Measurements from ENCODE around the gene SCYGR2. TPM values are rescaled to one million over a fixed set of nuclear protein-coding genes. Genes with fewer than 3 reads are reported as not detected.

Gene SCYGR2
- total and polyA plus RNA-seq, 8 donors, result not detected

GRCh38 chr2:227595797-227596196, 2.9 kb upstream of the SCYGR2 start:
- TF ChIP-seq CTCF (IDR thresholded peaks at IDR 0.05), result no peak
- no peak overlapping the region for H3K4me3 ChIP-seq
- intact Hi-C loops (cut with DNase I), result no loop called here
- H3K27ac ChIP-seq, result no peak overlapping the region
- peaks cover 0 to 3% (median 0%) of the 10 kb centered on the region in 4 donors for H3K27me3 ChIP-seq
- no peak for FAIRE-seq
- H3K36me3 ChIP-seq, result no peaks in the 10 kb centered on the region
- H3K9me3 ChIP-seq, result no peaks in the 10 kb centered on the region
- ATAC-seq, result no peak
- 43 to 47% methylated on average over 3 to 4 of the region's 4 CpGs for WGBS, 2 donors
- DNase-seq, result no peak
- H3K4me1 ChIP-seq, result no peaks in the 10 kb centered on the region

DNA sequence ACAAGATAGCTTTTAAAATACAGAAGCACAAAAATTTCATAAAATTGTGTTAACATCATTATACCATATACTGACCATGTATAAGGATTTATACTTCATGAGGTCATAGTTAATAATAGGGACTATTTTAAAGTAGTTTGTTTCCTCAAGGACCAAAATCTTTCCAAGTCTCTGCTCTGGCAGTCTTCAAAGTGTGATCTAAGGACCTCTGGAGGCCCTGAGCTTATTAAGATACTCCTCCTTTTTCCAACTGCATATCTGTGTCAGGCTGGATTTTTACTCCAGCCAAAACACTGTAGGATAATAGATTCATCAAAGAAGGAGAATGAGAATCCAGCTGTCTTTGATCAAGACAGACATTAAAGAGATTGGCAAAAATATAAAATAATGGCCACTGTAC, 1.7 kb upstream of the SCYGR2 start:
- intact Hi-C loops (cut with DNase I), result no loop called here
- ATAC-seq (no peak), FAIRE-seq (no peak), DNase-seq (no peak)
- TF ChIP-seq CTCF (IDR thresholded peaks at IDR 0.05), result no peak
- H3K4me1 ChIP-seq, result no peaks in the 10 kb centered on the region
- H3K9me3 ChIP-seq, result no peaks in the 10 kb centered on the region
- no peaks in the 10 kb centered on the region for H3K36me3 ChIP-seq
- H3K27ac ChIP-seq, result no peak overlapping the region
- no peak overlapping the region for H3K4me3 ChIP-seq
- peaks cover 0 to 3% (median 0%) of the 10 kb centered on the region in 4 donors for H3K27me3 ChIP-seq

DNA sequence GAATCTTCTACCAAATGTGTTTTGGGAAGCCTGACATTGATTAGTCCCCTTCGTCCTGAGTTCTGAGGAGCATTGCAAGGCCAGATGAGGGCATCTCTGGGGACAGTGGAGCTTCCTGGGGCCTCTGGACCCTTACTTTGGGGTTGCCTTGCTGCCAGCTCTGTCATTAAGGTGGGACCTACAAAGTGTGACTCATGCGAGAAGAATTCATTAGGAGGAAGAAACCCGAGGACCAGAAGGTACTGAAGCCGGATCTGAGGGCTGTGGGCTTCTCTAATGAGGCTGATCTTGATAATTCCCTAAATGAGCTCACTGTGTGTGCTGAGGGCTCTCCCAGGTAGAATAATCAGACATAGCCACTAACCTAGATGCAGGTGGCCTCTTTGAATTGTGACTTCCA, 695 bp upstream of the SCYGR2 start:
- Histone ChIP-seq H3K9me3 (no peaks in the 10 kb centered on the region), H3K4me3 (no peak overlapping the region), H3K27ac (no peak overlapping the region), H3K36me3 (no peaks in the 10 kb centered on the region), H3K4me1 (no peaks in the 10 kb centered on the region), H3K27me3 (peaks cover 0 to 3% (median 0%) of the 10 kb centered on the region in 4 donors)
- no peak for DNase-seq
- intact Hi-C loops (cut with DNase I), result no loop called here
- 41 to 42% methylated on average over 4 of the region's 4 CpGs for WGBS, 2 donors
- no peak for TF ChIP-seq CTCF (IDR thresholded peaks at IDR 0.05)
- no peak for FAIRE-seq
- no peak for ATAC-seq

DNA sequence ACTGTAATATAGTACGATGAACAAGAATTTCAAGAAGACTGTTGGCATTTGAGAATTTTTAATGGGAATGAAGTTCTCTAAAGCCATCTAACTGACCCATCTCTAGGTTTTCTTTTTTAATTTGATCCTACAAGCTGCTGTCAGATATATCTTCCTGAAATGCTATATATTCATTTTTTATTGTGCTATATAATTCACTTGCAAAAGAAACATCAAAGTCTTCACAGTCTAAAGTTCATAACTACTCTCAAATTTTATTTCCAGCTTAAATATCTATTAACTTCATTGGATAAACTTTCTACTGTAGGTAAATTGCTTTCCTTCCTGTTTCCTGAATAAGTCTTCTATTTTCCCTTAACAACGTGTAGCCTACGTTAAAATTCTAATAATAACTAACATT, 3.7 kb downstream of the SCYGR2 start:
- Histone ChIP-seq H3K36me3 (no peaks in the 10 kb centered on the region), H3K27me3 (no peaks in the 10 kb centered on the region), H3K9me3 (no peaks in the 10 kb centered on the region), H3K4me1 (no peaks in the 10 kb centered on the region), H3K27ac (no peak overlapping the region), H3K4me3 (no peak overlapping the region)
- DNase-seq (no peak), FAIRE-seq (no peak), ATAC-seq (no peak)
- intact Hi-C loops (cut with DNase I), result no loop called here
- no peak for TF ChIP-seq CTCF (IDR thresholded peaks at IDR 0.05)
- 64 to 80% methylated on average over 3 of the region's 3 CpGs for WGBS, 2 donors

- no peak for FAIRE-seq
- Histone ChIP-seq H3K36me3 (no peaks in the 10 kb centered on the region), H3K9me3 (no peaks in the 10 kb centered on the region), H3K4me3 (no peak overlapping the region), H3K27me3 (no peaks in the 10 kb centered on the region), H3K4me1 (no peaks in the 10 kb centered on the region), H3K27ac (no peak overlapping the region)
- intact Hi-C loops (cut with DNase I), result no loop called here
- 76 to 90% methylated on average over 1 of the region's 1 CpG for WGBS, 2 donors
- DNase-seq, result no peak
- no peak for TF ChIP-seq CTCF (IDR thresholded peaks at IDR 0.05)
- peak in 1 of 4 donors; percentile 25 for ATAC-seq
Observed at GRCh38 chr2:227606476-227606875, 7.8 kb downstream of the SCYGR2 start.
